Neural progenitor cell (in vitro differentiated cells): ENCODE measurements around the gene SNTG2. TPM values are rescaled to one million over a fixed set of nuclear protein-coding genes. Genes with fewer than 3 reads are reported as not detected.

Experiments
- DNase-seq: peaks from one replicate; pipeline ENCODE4 v3.0.0-alpha.2; 2016; ENCODE audit warnings: low spot score
- H2AFZ ChIP-seq: fragments of 200-600 bp; sonication (generic); replicated peaks from 2 replicates; pipeline ENCODE4 v1.6.1; 2016; ENCODE audit warnings: antibody characterized with exemption
- H3F3A ChIP-seq: fragments of 200-600 bp; sonication (generic); 2 replicates; pipeline ENCODE4 v1.6.1; 2016; ENCODE audit warnings: antibody characterized with exemption, low read depth
- H3K27ac ChIP-seq: fragments of 200-600 bp; sonication (generic); 2 replicates; pipeline ENCODE4 v1.5.1; 2016; ENCODE audit warnings: mild to moderate bottlenecking
- H3K27me3 ChIP-seq: fragments of 200-600 bp; sonication (generic); 2 replicates; pipeline ENCODE4 v1.6.1; 2016; ENCODE audit warnings: mild to moderate bottlenecking, moderate library complexity
- H3K36me3 ChIP-seq: fragments of 200-600 bp; sonication (generic); 2 replicates; pipeline ENCODE4 v1.5.1; 2016
- H3K4me1 ChIP-seq: fragments of 200-600 bp; sonication (generic); 2 replicates; pipeline ENCODE4 v1.6.1; 2016; ENCODE audit warnings: mixed run types
- H3K4me2 ChIP-seq: fragments of 200-600 bp; sonication (generic); 2 replicates; pipeline ENCODE4 v1.6.1; 2016
- H3K4me3 ChIP-seq: fragments of 200-600 bp; sonication (generic); 2 replicates; pipeline ENCODE4 v1.5.1; 2016
- H3K79me2 ChIP-seq: fragments of 200-600 bp; sonication (generic); 2 replicates; pipeline ENCODE4 v1.6.1; 2016; ENCODE audit warnings: low read depth
- H3K9ac ChIP-seq: fragments of 200-600 bp; sonication (generic); 2 replicates; pipeline ENCODE4 v1.6.1; 2016
- H3K9me3 ChIP-seq: fragments of 200-600 bp; sonication (generic); 2 replicates; pipeline ENCODE4 v1.5.1; 2016; ENCODE audit warnings: low read depth
- H4K20me1 ChIP-seq: fragments of 200-600 bp; sonication (generic); 2 replicates; pipeline ENCODE4 v1.6.1; 2016; ENCODE audit warnings: low read depth
- H3K27ac Mint-ChIP-seq: 3 replicates; pipeline ENCODE4 v1.8.0; 2021; ENCODE audit warnings: mixed read lengths
- H3K27me3 Mint-ChIP-seq: 2 replicates; pipeline ENCODE4 v1.8.0; 2022; ENCODE audit warnings: low read depth, mild to moderate bottlenecking, inconsistent platforms, moderate library complexity, mixed read lengths; ENCODE audit not compliant: insufficient read depth
- H3K36me3 Mint-ChIP-seq: 3 replicates; pipeline ENCODE4 v1.8.0; 2021; ENCODE audit warnings: mixed read lengths
- H3K4me1 Mint-ChIP-seq: 3 replicates; pipeline ENCODE4 v1.8.0; 2021; ENCODE audit warnings: mixed read lengths
- H3K4me3 Mint-ChIP-seq: 3 replicates; pipeline ENCODE4 v1.8.0; 2021; ENCODE audit warnings: mild to moderate bottlenecking, moderate library complexity, mixed read lengths
- H3K9me3 Mint-ChIP-seq: 3 replicates; pipeline ENCODE4 v1.8.0; 2020; ENCODE audit warnings: mixed read lengths
- EZH2 ChIP-seq: fragments of 200-600 bp; sonication (generic); IDR thresholded peaks from 2 replicates; pipeline ENCODE4 v1.6.1; 2017; ENCODE audit warnings: antibody characterized with exemption, mild to moderate bottlenecking, moderate library complexity
- EZH2phosphoT487 ChIP-seq: fragments of 200-600 bp; sonication (generic); IDR thresholded peaks from 2 replicates; pipeline ENCODE4 v1.6.1; 2017; ENCODE audit warnings: antibody characterized with exemption
- total RNA-seq: library from RNA; depleted of rRNA; stranded (reverse); fragments of >200 nt; gene quantifications from 2 replicates; pipeline ENCODE4 v1.2.3, GENCODE V29; 2015; ENCODE audit warnings: low replicate concordance
- TF ChIP-seq, protein P1 (sequence below): fragments of 200-600 bp; sonication (generic); IDR thresholded peaks from 2 replicates; pipeline ENCODE4 v1.5.1; 2017; ENCODE audit warnings: antibody characterized with exemption, mild to moderate bottlenecking

The SNTG2 gene
- total RNA-seq, 1 donor from 2014 or later = 1.1 TPM

DNA sequence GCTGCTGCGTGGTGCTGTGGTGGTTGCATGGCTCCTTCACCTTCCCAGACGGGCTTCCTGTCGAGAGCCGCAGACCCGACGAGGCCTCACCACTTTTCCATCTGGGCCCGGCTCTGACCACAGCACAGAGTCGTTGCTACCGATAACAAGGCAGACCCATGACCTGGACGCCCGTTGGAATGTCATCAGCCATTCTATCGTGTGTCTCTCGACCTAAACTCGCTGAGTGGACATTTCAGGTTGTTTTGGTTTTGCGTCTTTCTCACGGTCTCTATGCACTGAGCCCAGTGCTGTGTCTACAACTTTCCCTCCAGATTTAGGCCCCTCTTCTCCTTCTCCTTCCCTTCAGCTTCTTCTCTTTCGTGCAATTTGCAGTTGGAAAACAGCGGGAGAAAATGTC is 257.9 kb downstream of the SNTG2 start:
- H3K4me3 ChIP-seq = no peak overlapping the region
- no peaks in the 10 kb centered on the region for H3K4me1 Mint-ChIP-seq
- no peak for DNase-seq
- no peak overlapping the region for H3K27ac ChIP-seq
- H3K27me3 Mint-ChIP-seq = no peaks in the 10 kb centered on the region
- H3K36me3 Mint-ChIP-seq = no peaks in the 10 kb centered on the region
- H2AFZ ChIP-seq = no peak overlapping the region
- peaks cover 4% of the 10 kb centered on the region for H3K9me3 Mint-ChIP-seq
- no peaks in the 10 kb centered on the region for H4K20me1 ChIP-seq
- no peaks in the 10 kb centered on the region for H3K79me2 ChIP-seq
- no peaks in the 10 kb centered on the region for H3K4me1 ChIP-seq
- no peak overlapping the region for H3K27ac Mint-ChIP-seq
- H3K9me3 ChIP-seq = no peaks in the 10 kb centered on the region
- no peaks in the 10 kb centered on the region for H3F3A ChIP-seq
- H3K4me2 ChIP-seq = no peak overlapping the region
- no peak overlapping the region for H3K4me3 Mint-ChIP-seq
- no peaks in the 10 kb centered on the region for H3K36me3 ChIP-seq
- H3K27me3 ChIP-seq = no peaks in the 10 kb centered on the region
- no peak for TF ChIP-seq EZH2phosphoT487
- TF ChIP-seq, protein P1, sequence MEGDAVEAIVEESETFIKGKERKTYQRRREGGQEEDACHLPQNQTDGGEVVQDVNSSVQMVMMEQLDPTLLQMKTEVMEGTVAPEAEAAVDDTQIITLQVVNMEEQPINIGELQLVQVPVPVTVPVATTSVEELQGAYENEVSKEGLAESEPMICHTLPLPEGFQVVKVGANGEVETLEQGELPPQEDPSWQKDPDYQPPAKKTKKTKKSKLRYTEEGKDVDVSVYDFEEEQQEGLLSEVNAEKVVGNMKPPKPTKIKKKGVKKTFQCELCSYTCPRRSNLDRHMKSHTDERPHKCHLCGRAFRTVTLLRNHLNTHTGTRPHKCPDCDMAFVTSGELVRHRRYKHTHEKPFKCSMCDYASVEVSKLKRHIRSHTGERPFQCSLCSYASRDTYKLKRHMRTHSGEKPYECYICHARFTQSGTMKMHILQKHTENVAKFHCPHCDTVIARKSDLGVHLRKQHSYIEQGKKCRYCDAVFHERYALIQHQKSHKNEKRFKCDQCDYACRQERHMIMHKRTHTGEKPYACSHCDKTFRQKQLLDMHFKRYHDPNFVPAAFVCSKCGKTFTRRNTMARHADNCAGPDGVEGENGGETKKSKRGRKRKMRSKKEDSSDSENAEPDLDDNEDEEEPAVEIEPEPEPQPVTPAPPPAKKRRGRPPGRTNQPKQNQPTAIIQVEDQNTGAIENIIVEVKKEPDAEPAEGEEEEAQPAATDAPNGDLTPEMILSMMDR = no peak
- TF ChIP-seq EZH2 = no peak
- H3K9ac ChIP-seq = no peak overlapping the region

GRCh38 chr2:1209246-1209645 is 258.6 kb downstream of the SNTG2 start:
- H3K9me3 Mint-ChIP-seq = peaks cover 9% of the 10 kb centered on the region
- Histone ChIP-seq H3K27ac (no peak overlapping the region), H3K79me2 (no peaks in the 10 kb centered on the region), H3K27me3 (no peaks in the 10 kb centered on the region), H2AFZ (no peak overlapping the region), H3K9me3 (peaks cover 4% of the 10 kb centered on the region), H3K4me2 (no peak overlapping the region), H3K4me1 (no peaks in the 10 kb centered on the region), H4K20me1 (no peaks in the 10 kb centered on the region), H3K9ac (no peak overlapping the region), H3K36me3 (peaks cover 4% of the 10 kb centered on the region), H3K4me3 (no peak overlapping the region), H3F3A (no peaks in the 10 kb centered on the region)
- TF ChIP-seq, protein P1 = no peak
- no peak for TF ChIP-seq EZH2
- TF ChIP-seq EZH2phosphoT487 = no peak
- H3K36me3 Mint-ChIP-seq = no peaks in the 10 kb centered on the region
- no peaks in the 10 kb centered on the region for H3K4me1 Mint-ChIP-seq
- H3K27ac Mint-ChIP-seq = no peak overlapping the region
- H3K4me3 Mint-ChIP-seq = no peak overlapping the region
- no peak for DNase-seq
- H3K27me3 Mint-ChIP-seq = no peaks in the 10 kb centered on the region

- no peaks in the 10 kb centered on the region for H3K36me3 Mint-ChIP-seq
- Histone ChIP-seq H3K79me2 (no peaks in the 10 kb centered on the region), H3K27ac (no peak overlapping the region), H3F3A (no peaks in the 10 kb centered on the region), H4K20me1 (no peaks in the 10 kb centered on the region), H3K9me3 (peaks cover 8% of the 10 kb centered on the region), H2AFZ (no peak overlapping the region), H3K36me3 (peaks cover 5% of the 10 kb centered on the region), H3K4me2 (no peak overlapping the region), H3K9ac (no peak overlapping the region), H3K4me3 (no peak overlapping the region), H3K27me3 (no peaks in the 10 kb centered on the region), H3K4me1 (no peaks in the 10 kb centered on the region)
- TF ChIP-seq, protein P1 = no peak
- no peak for TF ChIP-seq EZH2phosphoT487
- no peak for TF ChIP-seq EZH2
- no peaks in the 10 kb centered on the region for H3K4me1 Mint-ChIP-seq
- DNase-seq = no peak
- H3K4me3 Mint-ChIP-seq = no peak overlapping the region
- peaks cover 14% of the 10 kb centered on the region for H3K9me3 Mint-ChIP-seq
- H3K27ac Mint-ChIP-seq = no peak overlapping the region
- no peaks in the 10 kb centered on the region for H3K27me3 Mint-ChIP-seq
Measured at GRCh38 chr2:1209761-1210160, 259.1 kb downstream of the SNTG2 start.
